ENCODE results near the gene ITPKC.
A peak's percentile ranks its signal among the peaks of the same experiment; 100 is the strongest.

ITPKC gene

GRCh38 chr19:40704491-40705361 is 12.2 kb upstream of the ITPKC start:
- peaks cover 47% of the 10 kb centered on the region for H3K36me3 ChIP-seq (ENCODE audit: control insufficient read depth, low read depth, low read length)
- no peaks in the 10 kb centered on the region for H3K4me1 ChIP-seq (ENCODE audit: control insufficient read depth, low read depth, low read length)
- H3K27ac ChIP-seq (ENCODE audit: low read length) = no peak overlapping the region
- no peaks in the 10 kb centered on the region for H3K27me3 ChIP-seq (ENCODE audit: control insufficient read depth, insufficient read depth, low read length)
- no peak overlapping the region for H3K9ac ChIP-seq (ENCODE audit: low read length)
- H3K4me3 ChIP-seq (ENCODE audit: low read length) = no peak overlapping the region
- H3K9me3 ChIP-seq (ENCODE audit: control insufficient read depth, low read depth, low read length) = no peaks in the 10 kb centered on the region

GRCh38 chr19:40705362-40705651 is 11.6 kb upstream of the ITPKC start:
- H3K36me3 ChIP-seq (ENCODE audit: control insufficient read depth, low read depth, low read length) = peaks cover 50% of the 10 kb centered on the region
- H3K27me3 ChIP-seq (ENCODE audit: control insufficient read depth, insufficient read depth, low read length) = no peaks in the 10 kb centered on the region
- no peaks in the 10 kb centered on the region for H3K9me3 ChIP-seq (ENCODE audit: control insufficient read depth, low read depth, low read length)
- H3K27ac ChIP-seq (ENCODE audit: low read length) = no peak overlapping the region
- no peak overlapping the region for H3K4me3 ChIP-seq (ENCODE audit: low read length)
- no peaks in the 10 kb centered on the region for H3K4me1 ChIP-seq (ENCODE audit: control insufficient read depth, low read depth, low read length)
- no peak overlapping the region for H3K9ac ChIP-seq (ENCODE audit: low read length)

GRCh38 chr19:40705950-40706619 is 10.8 kb upstream of the ITPKC start:
- no peak overlapping the region for H3K27ac ChIP-seq (ENCODE audit: low read length)
- no peak overlapping the region for H3K4me3 ChIP-seq (ENCODE audit: low read length)
- H3K27me3 ChIP-seq (ENCODE audit: control insufficient read depth, insufficient read depth, low read length) = no peaks in the 10 kb centered on the region
- H3K9me3 ChIP-seq (ENCODE audit: control insufficient read depth, low read depth, low read length) = no peaks in the 10 kb centered on the region
- H3K9ac ChIP-seq (ENCODE audit: low read length) = no peak overlapping the region
- no peaks in the 10 kb centered on the region for H3K4me1 ChIP-seq (ENCODE audit: control insufficient read depth, low read depth, low read length)
- peaks cover 47% of the 10 kb centered on the region for H3K36me3 ChIP-seq (ENCODE audit: control insufficient read depth, low read depth, low read length)

- Histone ChIP-seq H3K27me3 (ENCODE audit: control insufficient read depth, insufficient read depth, low read length) (no peaks in the 10 kb centered on the region), H3K4me3 (ENCODE audit: low read length) (no peak overlapping the region), H3K36me3 (ENCODE audit: control insufficient read depth, low read depth, low read length) (peaks cover 45% of the 10 kb centered on the region), H3K9ac (ENCODE audit: low read length) (no peak overlapping the region), H3K27ac (ENCODE audit: low read length) (no peak overlapping the region), H3K9me3 (ENCODE audit: control insufficient read depth, low read depth, low read length) (no peaks in the 10 kb centered on the region), H3K4me1 (ENCODE audit: control insufficient read depth, low read depth, low read length) (no peaks in the 10 kb centered on the region)
Observed at GRCh38 chr19:40707615-40708014, 9.3 kb upstream of the ITPKC start.

- no peak overlapping the region for H3K4me3 ChIP-seq (ENCODE audit: low read length)
- no peaks in the 10 kb centered on the region for H3K9me3 ChIP-seq (ENCODE audit: control insufficient read depth, low read depth, low read length)
- peaks cover 4% of the 10 kb centered on the region for H3K4me1 ChIP-seq (ENCODE audit: control insufficient read depth, low read depth, low read length)
- H3K36me3 ChIP-seq (ENCODE audit: control insufficient read depth, low read depth, low read length) = peaks cover 34% of the 10 kb centered on the region
- H3K9ac ChIP-seq (ENCODE audit: low read length) = no peak overlapping the region
- H3K27me3 ChIP-seq (ENCODE audit: control insufficient read depth, insufficient read depth, low read length) = no peaks in the 10 kb centered on the region
- H3K27ac ChIP-seq (ENCODE audit: low read length) = no peak overlapping the region
Observed at GRCh38 chr19:40709817-40710216, 7.1 kb upstream of the ITPKC start.

GRCh38 chr19:40713939-40714338 is 3.0 kb upstream of the ITPKC start:
- no peaks in the 10 kb centered on the region for H3K27me3 ChIP-seq (ENCODE audit: control insufficient read depth, insufficient read depth, low read length)
- H3K27ac ChIP-seq (ENCODE audit: low read length) = no peak overlapping the region
- no peak overlapping the region for H3K9ac ChIP-seq (ENCODE audit: low read length)
- peak overlapping the region; percentile 73 for H3K4me3 ChIP-seq (ENCODE audit: low read length)
- peaks cover 25% of the 10 kb centered on the region for H3K4me1 ChIP-seq (ENCODE audit: control insufficient read depth, low read depth, low read length)
- peaks cover 21% of the 10 kb centered on the region for H3K36me3 ChIP-seq (ENCODE audit: control insufficient read depth, low read depth, low read length)
- no peaks in the 10 kb centered on the region for H3K9me3 ChIP-seq (ENCODE audit: control insufficient read depth, low read depth, low read length)

GRCh38 chr19:40714441-40715299 is 2.2 kb upstream of the ITPKC start:
- no peaks in the 10 kb centered on the region for H3K9me3 ChIP-seq (ENCODE audit: control insufficient read depth, low read depth, low read length)
- peaks cover 25% of the 10 kb centered on the region for H3K4me1 ChIP-seq (ENCODE audit: control insufficient read depth, low read depth, low read length)
- peaks cover 16% of the 10 kb centered on the region for H3K36me3 ChIP-seq (ENCODE audit: control insufficient read depth, low read depth, low read length)
- peak overlapping the region; percentile 65 for H3K27ac ChIP-seq (ENCODE audit: low read length)
- H3K4me3 ChIP-seq (ENCODE audit: low read length) = peak overlapping the region; percentile 73
- H3K27me3 ChIP-seq (ENCODE audit: control insufficient read depth, insufficient read depth, low read length) = no peaks in the 10 kb centered on the region
- peak overlapping the region; percentile 68 for H3K9ac ChIP-seq (ENCODE audit: low read length)

- peak overlapping the region; percentile 65 for H3K27ac ChIP-seq (ENCODE audit: low read length)
- no peaks in the 10 kb centered on the region for H3K9me3 ChIP-seq (ENCODE audit: control insufficient read depth, low read depth, low read length)
- H3K27me3 ChIP-seq (ENCODE audit: control insufficient read depth, insufficient read depth, low read length) = no peaks in the 10 kb centered on the region
- H3K4me3 ChIP-seq (ENCODE audit: low read length) = peak overlapping the region; percentile 73
- peak overlapping the region; percentile 68 for H3K9ac ChIP-seq (ENCODE audit: low read length)
- H3K36me3 ChIP-seq (ENCODE audit: control insufficient read depth, low read depth, low read length) = peaks cover 12% of the 10 kb centered on the region
- H3K4me1 ChIP-seq (ENCODE audit: control insufficient read depth, low read depth, low read length) = peaks cover 25% of the 10 kb centered on the region
Observed at GRCh38 chr19:40716031-40716481, 856 bp upstream of the ITPKC start.

- Histone ChIP-seq H3K27me3 (ENCODE audit: control insufficient read depth, insufficient read depth, low read length) (no peaks in the 10 kb centered on the region), H3K36me3 (ENCODE audit: control insufficient read depth, low read depth, low read length) (peaks cover 8% of the 10 kb centered on the region), H3K9ac (ENCODE audit: low read length) (peak overlapping the region; percentile 68), H3K27ac (ENCODE audit: low read length) (no peak overlapping the region), H3K4me3 (ENCODE audit: low read length) (peak overlapping the region; percentile 73), H3K9me3 (ENCODE audit: control insufficient read depth, low read depth, low read length) (no peaks in the 10 kb centered on the region), H3K4me1 (ENCODE audit: control insufficient read depth, low read depth, low read length) (peaks cover 25% of the 10 kb centered on the region)
Observed at GRCh38 chr19:40717325-40717879, 490 bp downstream of the ITPKC start.

- Histone ChIP-seq H3K4me1 (ENCODE audit: control insufficient read depth, low read depth, low read length) (peaks cover 25% of the 10 kb centered on the region), H3K27ac (ENCODE audit: low read length) (no peak overlapping the region), H3K9ac (ENCODE audit: low read length) (peak overlapping the region; percentile 68), H3K27me3 (ENCODE audit: control insufficient read depth, insufficient read depth, low read length) (no peaks in the 10 kb centered on the region), H3K9me3 (ENCODE audit: control insufficient read depth, low read depth, low read length) (no peaks in the 10 kb centered on the region), H3K36me3 (ENCODE audit: control insufficient read depth, low read depth, low read length) (peaks cover 6% of the 10 kb centered on the region), H3K4me3 (ENCODE audit: low read length) (peak overlapping the region; percentile 73)
Observed at GRCh38 chr19:40717880-40718773, 1.2 kb downstream of the ITPKC start.

Measured in iPS-18a (cell line).